HG03521 (cell line): Measurements from ENCODE around the gene ARSK.

ENCODE experiments used
- ATAC-seq: cut with Tn5 transposase; IDR thresholded peaks from one replicate; pipeline ENCODE4 v1.9.1; 2021; ENCODE audit warnings: mild to moderate bottlenecking, moderate library complexity; ENCODE audit not compliant: unreplicated experiment

The ARSK gene

GRCh38 chr5:95562282-95562681 lies 7.4 kb downstream of the ARSK start:
- no peak for ATAC-seq

- no peak for ATAC-seq
Measured at GRCh38 chr5:95563367-95563766, 8.5 kb downstream of the ARSK start.

GRCh38 chr5:95564450-95564849 lies 9.5 kb downstream of the ARSK start:
- no peak for ATAC-seq

GRCh38 chr5:95565280-95565920 lies 10.5 kb downstream of the ARSK start:
- ATAC-seq: no peak

GRCh38 chr5:95572016-95572415 lies 17.1 kb downstream of the ARSK start:
- no peak for ATAC-seq

GRCh38 chr5:95581576-95581975 lies 26.7 kb downstream of the ARSK start:
- no peak for ATAC-seq

- no peak for ATAC-seq
Measured at GRCh38 chr5:95583992-95584391, 29.1 kb downstream of the ARSK start.

- ATAC-seq: no peak
Measured at GRCh38 chr5:95590880-95591279, 36.0 kb downstream of the ARSK start.

- no peak for ATAC-seq
Measured at GRCh38 chr5:95591490-95591901, 36.6 kb downstream of the ARSK start.

- ATAC-seq: no peak
Measured at GRCh38 chr5:95595289-95595931, 40.5 kb downstream of the ARSK start.

- ATAC-seq: no peak
Measured at GRCh38 chr5:95599252-95599651, 44.4 kb downstream of the ARSK start.

- no peak for ATAC-seq
Measured at GRCh38 chr5:95600557-95600956, 45.7 kb downstream of the ARSK start.

GRCh38 chr5:95605786-95606185 lies 50.9 kb downstream of the ARSK start:
- ATAC-seq: no peak

- ATAC-seq: no peak
Measured at GRCh38 chr5:95606419-95606818, 51.5 kb downstream of the ARSK start.

- no peak for ATAC-seq
Measured at GRCh38 chr5:95609711-95610110, 54.8 kb downstream of the ARSK start.

GRCh38 chr5:95610546-95610945 lies 55.6 kb downstream of the ARSK start:
- ATAC-seq: no peak

- no peak for ATAC-seq
Measured at GRCh38 chr5:95611396-95611795, 56.5 kb downstream of the ARSK start.

GRCh38 chr5:95613514-95613913 lies 58.6 kb downstream of the ARSK start:
- no peak for ATAC-seq

GRCh38 chr5:95615164-95615467 lies 60.2 kb downstream of the ARSK start:
- ATAC-seq: no peak

GRCh38 chr5:95617057-95617456 lies 62.2 kb downstream of the ARSK start:
- ATAC-seq: no peak

- ATAC-seq: no peak
Measured at GRCh38 chr5:95619096-95619495, 64.2 kb downstream of the ARSK start.

- no peak for ATAC-seq
Measured at GRCh38 chr5:95619514-95620029, 64.7 kb downstream of the ARSK start.
